Measurements from ENCODE around the gene ESR1. TPM values are rescaled to one million over a fixed set of nuclear protein-coding genes. Genes with fewer than 3 reads are reported as not detected.

The ESR1 gene
- total and polyA plus RNA-seq, 5 experiments from 2014 or later = 0.11 to 2.8 (median 0.44) TPM

DNA sequence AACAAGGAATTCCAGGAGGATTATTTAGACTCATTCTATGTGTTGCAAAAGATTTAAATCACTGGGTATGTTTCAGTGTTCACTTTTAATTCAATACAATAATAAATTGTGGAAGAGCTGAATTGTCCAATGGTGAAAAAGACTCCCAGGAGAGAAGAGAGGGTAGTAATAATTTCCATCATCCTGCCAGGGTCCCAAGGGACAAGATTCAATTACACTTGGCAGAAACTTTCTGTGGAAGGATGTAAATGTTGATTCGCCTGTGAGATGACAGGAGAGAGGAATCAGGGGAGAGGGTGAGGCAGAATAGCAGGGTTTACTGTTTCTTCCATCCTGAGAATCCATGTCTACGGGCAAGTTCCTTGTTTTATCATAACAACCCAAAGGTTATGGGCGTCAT, 342.7 kb downstream of the ESR1 start:
- Mint-ChIP-seq H3K4me3 (no peak overlapping the region), H3K36me3 (peaks cover 7 to 98% (median 21%) of the 10 kb centered on the region in 3 donors), H3K4me1 (peaks cover 0 to 7% (median 0%) of the 10 kb centered on the region in 4 donors), H3K27ac (peak overlapping the region in 9 of 10 donors; percentile 20 to 83 (median 60)), H3K9me3 (no peaks in the 10 kb centered on the region), H3K27me3 (no peaks in the 10 kb centered on the region)
- POLR2A ChIA-PET = no interaction called here
- DNase-seq = no peak
- no peak for ATAC-seq

DNA sequence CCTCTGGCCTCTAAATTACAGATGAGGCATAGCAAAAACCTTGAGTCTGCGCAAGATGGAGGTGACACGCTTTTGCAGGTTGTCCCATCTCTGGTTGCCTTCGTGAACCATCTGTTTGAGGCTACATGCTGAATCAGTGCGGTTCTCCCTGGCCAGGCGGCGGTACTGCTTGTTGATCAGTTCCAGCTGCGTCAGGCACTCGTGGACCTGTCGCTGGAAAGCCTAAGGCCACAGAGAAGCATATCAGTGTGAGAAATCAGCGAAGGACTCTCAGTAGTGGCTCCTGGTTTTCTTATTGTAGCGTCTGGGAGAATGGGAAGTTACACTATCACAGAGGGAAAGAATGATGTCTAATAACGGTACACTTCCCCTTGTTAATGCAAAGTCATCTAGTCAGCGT, 344.4 kb downstream of the ESR1 start:
- Mint-ChIP-seq H3K4me3 (no peak overlapping the region), H3K36me3 (peaks cover 5 to 97% (median 23%) of the 10 kb centered on the region in 3 donors), H3K4me1 (peaks cover 0 to 7% (median 0%) of the 10 kb centered on the region in 4 donors), H3K27ac (peak overlapping the region in 8 of 10 donors; percentile 0 to 85 (median 44)), H3K9me3 (no peaks in the 10 kb centered on the region), H3K27me3 (no peaks in the 10 kb centered on the region)
- no peak for DNase-seq
- ATAC-seq = no peak
- POLR2A ChIA-PET = no interaction called here

DNA sequence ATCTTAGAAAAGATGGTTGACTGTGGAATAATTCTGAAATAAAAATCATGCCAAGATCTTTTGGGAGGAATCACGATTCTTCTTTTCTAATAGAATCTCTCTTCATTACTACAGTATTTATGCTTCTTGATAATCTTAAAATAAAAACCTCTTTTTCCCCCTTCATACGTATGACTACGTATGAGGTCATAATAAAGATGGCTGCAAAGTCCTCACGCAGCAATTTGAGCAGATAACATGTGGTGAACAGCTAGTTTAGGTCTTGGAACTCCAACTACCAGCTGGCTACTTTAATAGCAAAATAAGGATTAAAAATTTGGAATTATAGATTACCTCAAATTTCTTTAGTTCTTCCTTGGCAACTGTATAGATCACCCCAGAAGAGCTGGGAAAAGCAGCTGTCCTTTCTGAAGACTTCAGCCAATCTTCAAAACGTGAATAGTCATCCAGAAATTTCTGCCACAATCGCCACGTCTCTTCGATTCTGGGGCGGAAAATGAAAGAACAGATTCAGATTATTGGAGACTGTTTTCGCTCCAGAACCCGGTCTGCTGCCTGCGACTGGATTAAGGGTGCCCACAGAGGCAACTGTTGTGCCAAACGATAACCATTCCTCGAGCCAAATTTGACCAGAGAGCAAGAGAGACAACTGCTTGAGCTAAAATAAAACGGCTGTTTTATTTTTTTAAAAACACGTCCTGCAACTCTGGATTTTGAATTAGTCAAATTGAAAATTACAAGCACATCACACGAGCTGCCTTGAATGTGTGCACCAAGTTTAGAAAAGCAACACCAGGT, 347.3 kb downstream of the ESR1 start:
- ATAC-seq = no peak
- POLR2A ChIA-PET = no interaction called here
- Mint-ChIP-seq H3K36me3 (peaks cover 0 to 90% (median 22%) of the 10 kb centered on the region in 3 donors), H3K9me3 (no peaks in the 10 kb centered on the region), H3K27me3 (no peaks in the 10 kb centered on the region), H3K4me3 (no peak overlapping the region), H3K27ac (peak overlapping the region in 2 of 10 donors; percentile 15 to 33), H3K4me1 (peaks cover 0 to 3% (median 1%) of the 10 kb centered on the region in 4 donors)
- DNase-seq = no peak

GRCh38 chr6:152155792-152156191, 348.3 kb downstream of the ESR1 start:
- DNase-seq (no peak), ATAC-seq (no peak)
- Mint-ChIP-seq H3K36me3 (peaks cover 0 to 87% (median 13%) of the 10 kb centered on the region in 3 donors), H3K27ac (peak overlapping the region in 6 of 10 donors; percentile 24 to 91 (median 49)), H3K4me1 (peaks cover 0 to 7% (median 1%) of the 10 kb centered on the region in 4 donors), H3K27me3 (no peaks in the 10 kb centered on the region), H3K4me3 (no peak overlapping the region), H3K9me3 (no peaks in the 10 kb centered on the region)
- POLR2A ChIA-PET = no interaction called here

- POLR2A ChIA-PET = no interaction called here
- no peak overlapping the region for H3K4me3 Mint-ChIP-seq
- ATAC-seq = no peak
- no peaks in the 10 kb centered on the region for H3K9me3 Mint-ChIP-seq
- H3K27me3 Mint-ChIP-seq = no peaks in the 10 kb centered on the region
- peaks cover 8 to 76% (median 22%) of the 10 kb centered on the region in 3 donors for H3K36me3 Mint-ChIP-seq
- peaks cover 0 to 15% (median 8%) of the 10 kb centered on the region in 4 donors for H3K4me1 Mint-ChIP-seq
- DNase-seq = no peak
- H3K27ac Mint-ChIP-seq = peak overlapping the region in 9 of 10 donors; percentile 22 to 97 (median 81)
Observed at GRCh38 chr6:152160346-152160745, 352.9 kb downstream of the ESR1 start.

DNA sequence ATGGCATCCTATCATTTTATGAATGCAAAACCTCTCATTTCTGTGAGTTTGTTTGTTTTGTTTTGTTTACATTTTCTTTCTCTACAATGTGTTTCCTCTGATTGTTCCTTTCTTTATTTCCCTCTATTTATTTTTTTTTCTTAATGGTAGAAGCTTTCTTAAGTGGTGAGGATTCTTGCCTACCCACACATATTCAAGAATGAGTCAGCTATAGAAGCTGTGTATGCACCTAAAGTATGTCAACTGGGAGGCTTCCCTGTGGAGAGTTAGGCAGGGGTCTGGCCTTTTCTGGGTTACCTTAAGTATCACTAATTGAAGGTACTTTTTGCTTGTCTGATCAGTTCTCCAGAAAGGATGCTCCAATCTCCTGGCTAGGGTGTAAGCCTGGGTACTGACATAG, 354.0 kb downstream of the ESR1 start:
- DNase-seq (no peak), ATAC-seq (no peak)
- Mint-ChIP-seq H3K4me1 (peaks cover 4 to 16% (median 10%) of the 10 kb centered on the region in 4 donors), H3K27ac (peak overlapping the region in 9 of 10 donors; percentile 7 to 86 (median 78)), H3K9me3 (no peaks in the 10 kb centered on the region), H3K4me3 (no peak overlapping the region), H3K36me3 (peaks cover 8 to 75% (median 22%) of the 10 kb centered on the region in 3 donors), H3K27me3 (no peaks in the 10 kb centered on the region)
- POLR2A ChIA-PET = no interaction called here

DNA sequence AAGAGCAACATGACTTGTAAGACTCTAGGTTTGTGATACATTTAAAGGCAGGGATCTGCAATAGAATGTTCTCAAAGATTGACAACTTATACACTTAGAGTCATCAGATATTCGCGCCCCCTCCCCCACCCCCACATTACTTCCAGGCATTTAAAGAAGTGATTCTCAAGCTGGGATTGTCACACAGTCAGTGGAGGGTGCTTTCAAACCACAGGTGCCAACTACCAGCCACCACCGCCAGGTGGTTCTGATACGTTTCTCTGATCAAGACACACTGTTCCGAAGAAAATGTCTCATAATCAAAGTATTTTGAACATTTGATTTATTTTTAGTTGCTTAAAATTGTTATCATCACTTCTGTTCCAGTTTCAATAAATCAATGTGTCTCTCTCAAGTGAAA, 357.5 kb downstream of the ESR1 start:
- Mint-ChIP-seq H3K4me1 (peaks cover 11 to 23% (median 16%) of the 10 kb centered on the region in 4 donors), H3K4me3 (no peak overlapping the region), H3K27ac (peak overlapping the region in 4 of 10 donors; percentile 20 to 67 (median 44)), H3K9me3 (no peaks in the 10 kb centered on the region), H3K36me3 (peaks cover 8 to 70% (median 18%) of the 10 kb centered on the region in 3 donors), H3K27me3 (no peaks in the 10 kb centered on the region)
- ATAC-seq = no peak
- POLR2A ChIA-PET = interaction anchor here (0.9 kb wide), 1 partner anchor 20 kb away, joined by 3 read pairs; no protein-coding TSS in a partner anchor
- no peak for DNase-seq

DNA sequence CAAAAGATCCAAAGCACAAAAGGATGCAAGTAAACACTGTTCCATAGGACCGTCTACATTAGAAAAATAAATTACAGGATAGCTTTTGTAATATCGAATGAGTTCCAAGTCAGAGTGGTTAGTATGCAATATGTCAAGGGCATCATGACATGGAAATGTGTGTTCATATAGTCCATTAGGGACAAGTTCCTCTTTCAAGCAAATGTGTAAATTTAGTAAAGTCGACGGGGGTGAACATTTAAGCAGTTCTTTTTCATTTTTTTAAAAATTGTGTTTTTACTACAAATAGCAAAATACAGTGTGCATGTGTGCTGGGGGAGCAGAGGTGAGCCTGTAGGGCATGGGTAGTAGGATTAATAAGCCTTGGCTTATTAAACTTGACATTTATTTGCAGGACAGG, 359.0 kb downstream of the ESR1 start:
- no peak overlapping the region for H3K4me3 Mint-ChIP-seq
- POLR2A ChIA-PET = interaction anchor here (0.6 kb wide), 1 partner anchor 70 kb away, joined by 7 read pairs; no protein-coding TSS in a partner anchor

DNA sequence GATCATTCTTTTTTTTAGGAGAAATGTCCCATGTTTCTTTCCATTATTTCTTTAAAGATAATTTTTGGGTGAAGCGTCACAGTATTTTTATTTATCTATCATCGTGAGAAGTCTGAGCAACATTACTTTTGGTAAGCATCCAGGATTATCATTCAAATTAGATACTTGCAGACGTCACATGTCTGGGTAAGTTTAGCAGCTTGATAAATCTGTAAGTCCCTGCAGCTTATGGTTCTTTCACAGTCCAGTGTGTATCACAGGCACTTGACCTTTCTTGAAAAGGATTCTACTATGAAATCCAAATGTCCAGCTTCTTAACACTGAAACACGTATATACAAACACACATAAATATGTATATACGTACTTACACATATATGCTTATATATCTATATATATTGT, 359.4 kb downstream of the ESR1 start:
- DNase-seq (no peak), ATAC-seq (no peak)
- Mint-ChIP-seq H3K27ac (peak overlapping the region in 1 of 10 donors; percentile 35), H3K36me3 (peaks cover 24 to 77% (median 36%) of the 10 kb centered on the region in 3 donors), H3K9me3 (peaks cover 0 to 12% (median 0%) of the 10 kb centered on the region in 9 donors), H3K4me3 (no peak overlapping the region), H3K27me3 (no peaks in the 10 kb centered on the region), H3K4me1 (peaks cover 22 to 37% (median 27%) of the 10 kb centered on the region in 4 donors)
- POLR2A ChIA-PET = interaction anchor here (0.6 kb wide), 1 partner anchor 70 kb away, joined by 7 read pairs; no protein-coding TSS in a partner anchor

More for the DNA sequence above, 359.0 kb downstream of the ESR1 start:
- Mint-ChIP-seq H3K9me3 (peaks cover 0 to 11% (median 0%) of the 10 kb centered on the region in 9 donors), H3K4me1 (peaks cover 23 to 37% (median 26%) of the 10 kb centered on the region in 4 donors), H3K27me3 (no peaks in the 10 kb centered on the region), H3K27ac (peak overlapping the region in 2 of 10 donors; percentile 27 to 35), H3K36me3 (peaks cover 20 to 77% (median 32%) of the 10 kb centered on the region in 3 donors)
- DNase-seq (no peak), ATAC-seq (no peak)

DNA sequence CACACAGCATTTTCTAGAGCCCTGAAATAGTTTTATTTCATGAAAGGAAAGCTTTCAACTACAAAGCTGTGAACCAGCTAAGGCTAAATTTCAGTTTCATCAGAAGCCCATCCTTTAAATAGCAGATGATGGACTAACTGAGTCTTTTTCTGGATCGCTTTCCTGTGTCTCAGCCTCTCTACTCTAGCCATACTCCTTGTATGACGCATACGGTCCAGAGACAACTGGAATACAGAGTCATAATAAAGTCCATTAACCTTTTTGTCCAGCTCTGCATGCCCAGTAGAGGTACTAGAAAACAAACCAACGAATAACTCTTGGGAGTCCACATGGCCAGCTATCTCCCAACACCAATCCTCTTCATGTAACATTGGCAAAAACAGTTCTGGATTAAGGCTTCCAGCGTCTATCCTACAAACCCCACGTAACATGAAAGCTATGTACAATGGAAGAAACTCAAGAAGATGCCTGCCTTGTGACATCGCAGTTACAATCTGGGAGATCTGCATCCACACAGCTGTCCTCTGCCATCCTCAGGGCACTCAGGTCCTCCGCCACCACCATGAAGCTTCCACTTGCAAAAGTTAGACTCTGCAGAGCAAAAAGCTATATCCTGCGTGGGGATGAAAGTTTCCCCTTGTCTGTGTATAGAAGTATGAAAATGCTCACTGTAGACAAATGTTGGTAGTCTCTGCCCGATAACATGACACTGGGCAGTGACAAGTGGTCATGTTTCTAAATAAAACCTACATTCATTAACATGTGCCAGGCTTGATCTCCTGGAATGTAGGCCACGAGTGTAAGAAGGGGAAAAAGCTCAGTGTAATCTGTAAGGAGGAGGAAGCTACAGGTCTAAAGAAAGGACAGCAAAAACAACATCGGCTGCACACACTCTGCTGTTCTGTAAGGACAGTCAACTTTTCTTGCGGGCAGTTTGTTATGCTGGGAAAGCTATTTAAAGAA, 360.4 kb downstream of the ESR1 start:
- Mint-ChIP-seq H3K4me3 (no peak overlapping the region), H3K27me3 (no peaks in the 10 kb centered on the region), H3K9me3 (peaks cover 0 to 12% (median 0%) of the 10 kb centered on the region in 9 donors), H3K36me3 (peaks cover 31 to 77% (median 38%) of the 10 kb centered on the region in 3 donors), H3K27ac (peak overlapping the region in 8 of 10 donors; percentile 48 to 91 (median 72)), H3K4me1 (peaks cover 18 to 37% (median 32%) of the 10 kb centered on the region in 4 donors)
- ATAC-seq = no peak
- DNase-seq = no peak
- POLR2A ChIA-PET = interaction anchor here (0.6 to 1.1 kb wide), 2 partner anchors 17 to 24 kb away, joined by 3 to 5 read pairs; no protein-coding TSS in a partner anchor

- no peak for DNase-seq
- H3K4me3 Mint-ChIP-seq = peak overlapping the region in 3 of 10 donors; percentile 3 to 62 (median 46)
Observed at GRCh38 chr6:152170313-152170701, 362.8 kb downstream of the ESR1 start.

More at GRCh38 chr6:152170313-152170701, 362.8 kb downstream of the ESR1 start:
- Mint-ChIP-seq H3K27ac (peak overlapping the region in 9 of 10 donors; percentile 42 to 90 (median 83)), H3K36me3 (peaks cover 25 to 79% (median 49%) of the 10 kb centered on the region in 3 donors), H3K4me1 (peaks cover 19 to 51% (median 36%) of the 10 kb centered on the region in 4 donors), H3K9me3 (peaks cover 0 to 12% (median 0%) of the 10 kb centered on the region in 9 donors), H3K27me3 (no peaks in the 10 kb centered on the region)
- POLR2A ChIA-PET = interaction anchor here (0.7 kb wide), 1 partner anchor 15 kb away, joined by 3 read pairs; no protein-coding TSS in a partner anchor
- no peak for ATAC-seq

Data from naive thymus-derived CD8-positive, alpha-beta T cell (primary cell).